ENCODE results near the gene SLC10A1.

SLC10A1 gene

GRCh38 chr14:69794791-69795190 lies 2.2 kb downstream of the SLC10A1 start:
- DNase-seq (ENCODE audit: insufficient read length, low spot score) (no peak), FAIRE-seq (no peak)
- no peak for TF ChIP-seq CTCF (IDR thresholded peaks at IDR 0.05; ENCODE audit: insufficient read depth, missing control alignments)

- no peak for FAIRE-seq
- DNase-seq (ENCODE audit: insufficient read length, low spot score) = no peak
- TF ChIP-seq CTCF (IDR thresholded peaks at IDR 0.05; ENCODE audit: insufficient read depth, missing control alignments) = no peak
Measured at GRCh38 chr14:69792887-69793421, 4.1 kb downstream of the SLC10A1 start.

- TF ChIP-seq CTCF (IDR thresholded peaks at IDR 0.05; ENCODE audit: insufficient read depth, missing control alignments) = no peak
- DNase-seq (ENCODE audit: insufficient read length, low spot score) = no peak
- FAIRE-seq = no peak
Measured at GRCh38 chr14:69789118-69789640, 7.9 kb downstream of the SLC10A1 start.

- DNase-seq (ENCODE audit: insufficient read length, low spot score) (no peak), FAIRE-seq (no peak)
- no peak for TF ChIP-seq CTCF (IDR thresholded peaks at IDR 0.05; ENCODE audit: insufficient read depth, missing control alignments)
Measured at GRCh38 chr14:69786603-69787002, 10.4 kb downstream of the SLC10A1 start.

- FAIRE-seq = no peak
Measured at GRCh38 chr14:69784942-69785341, 12.1 kb downstream of the SLC10A1 start.

GRCh38 chr14:69780952-69781351 lies 16.1 kb downstream of the SLC10A1 start:
- DNase-seq (ENCODE audit: insufficient read length, low spot score) (no peak), FAIRE-seq (no peak)
- TF ChIP-seq CTCF (IDR thresholded peaks at IDR 0.05; ENCODE audit: insufficient read depth, missing control alignments) = no peak

More at GRCh38 chr14:69784942-69785341, 12.1 kb downstream of the SLC10A1 start:
- DNase-seq (ENCODE audit: insufficient read length, low spot score) = no peak
- no peak for TF ChIP-seq CTCF (IDR thresholded peaks at IDR 0.05; ENCODE audit: insufficient read depth, missing control alignments)

- FAIRE-seq (no peak), DNase-seq (ENCODE audit: insufficient read length, low spot score) (no peak)
- no peak for TF ChIP-seq CTCF (IDR thresholded peaks at IDR 0.05; ENCODE audit: insufficient read depth, missing control alignments)
Measured at GRCh38 chr14:69780092-69780491, 16.9 kb downstream of the SLC10A1 start.

Measured in D721Med (cell line).